Caco-2 (cell line): ENCODE data around the gene FXYD7. TPM values are rescaled to one million over a fixed set of nuclear protein-coding genes. Genes with fewer than 3 reads are reported as not detected.

Experiments
- BruUV-seq: library from RNA; stranded (reverse); fragments of 400-500 nt; replicated peaks from 2 replicates; lab custom pipeline; 2021; lab: Mats Ljungman, UMichigan
- CTCF ChIA-PET: fragments of 300-600 bp; sonication (Branson Sonifier 250); formaldehyde crosslinking; loops from one replicate; lab custom pipeline; 2022; ENCODE audit warnings: antibody characterized with exemption; lab: Charles Lee
- POLR2A ChIA-PET: fragments of 300-600 bp; sonication (Branson Sonifier 250); formaldehyde crosslinking; loops from one replicate; lab custom pipeline; 2022; ENCODE audit warnings: antibody characterized with exemption; lab: Charles Lee
- DNase-seq, 2 experiments: peaks; one replicate each; pipeline versions ENCODE4 v3.0.0 to v3.0.0-alpha.2; 2020 to 2022
- H3K27me3 ChIP-seq: replicated peaks from 2 replicates; pipeline ENCODE4 v1.6.0; 2011; ENCODE audit warnings: low read length; ENCODE audit not compliant: control insufficient read depth, insufficient read depth
- H3K36me3 ChIP-seq: 2 replicates; pipeline ENCODE4 v1.5.1; 2011; ENCODE audit warnings: low read length; ENCODE audit not compliant: control insufficient read depth, insufficient read depth
- H3K4me1 ChIP-seq: fragments of 250-450 bp; sonication (Bioruptor Pico); 2 replicates; pipeline ENCODE4 v1.5.1; 2020; ENCODE audit warnings: mild to moderate bottlenecking
- H3K4me3 ChIP-seq: 2 replicates; pipeline ENCODE4 v1.5.1; 2011; ENCODE audit warnings: low read depth, mild to moderate bottlenecking, control low read depth, low read length
- H3K9me3 ChIP-seq: fragments of 250-450 bp; sonication (Bioruptor Pico); 2 replicates; pipeline ENCODE4 v1.5.1; 2020; ENCODE audit warnings: mild to moderate bottlenecking, moderate library complexity
- H3K27ac Mint-ChIP-seq: one replicate; pipeline ENCODE4 v1.8.0; 2022; ENCODE audit warnings: mixed read lengths; ENCODE audit not compliant: unreplicated experiment
- H3K27me3 Mint-ChIP-seq: one replicate; pipeline ENCODE4 v1.8.0; 2022; ENCODE audit warnings: mixed read lengths; ENCODE audit not compliant: insufficient read depth, unreplicated experiment
- H3K36me3 Mint-ChIP-seq: one replicate; pipeline ENCODE4 v1.8.0; 2022; ENCODE audit warnings: mild to moderate bottlenecking, mixed read lengths; ENCODE audit not compliant: insufficient read depth, unreplicated experiment
- H3K4me1 Mint-ChIP-seq: one replicate; pipeline ENCODE4 v1.8.0; 2022; ENCODE audit warnings: low read depth, mixed read lengths; ENCODE audit not compliant: unreplicated experiment
- H3K4me3 Mint-ChIP-seq: one replicate; pipeline ENCODE4 v1.8.0; 2022; ENCODE audit warnings: mild to moderate bottlenecking, moderate library complexity, mixed read lengths; ENCODE audit not compliant: unreplicated experiment
- H3K9me3 Mint-ChIP-seq: one replicate; pipeline ENCODE4 v1.8.0; 2022; ENCODE audit warnings: mixed read lengths; ENCODE audit not compliant: unreplicated experiment
- CTCF ChIP-seq, 2 experiments: fragments of 200-600 bp in 1 of 2; IDR thresholded peaks; 1 replicate in 1 of 2; 2 replicates in 1 of 2; pipeline versions ENCODE4 v1.5.1 to v1.8.0; 2011 to 2022; ENCODE audit warnings: antibody characterized with exemption in 1 of 2, control low read depth in 1 of 2, inconsistent platforms in 1 of 2, low read depth in 1 of 2, low read length in 1 of 2, mild to moderate bottlenecking in 1 of 2, moderate library complexity in 1 of 2; ENCODE audit not compliant: insufficient read depth in 1 of 2, severe bottlenecking in 1 of 2, unreplicated experiment in 1 of 2
- intact Hi-C: fragments of 100-400 bp; cut with micrococcal nuclease; formaldehyde crosslinking; loops from one replicate; pipeline ENCODE4 v1.10.0; 2022; ENCODE audit not compliant: unreplicated experiment
- total RNA-seq: library from RNA; stranded (reverse); gene quantifications from 2 replicates; pipeline ENCODE4 v1.2.3, GENCODE V29; 2022

The FXYD7 gene
- total RNA-seq, 1 experiment from 2014 or later, result not detected

GRCh38 chr19:35184267-35184666, 41.2 kb downstream of the FXYD7 start:
- POLR2A ChIA-PET, result no interaction called here
- DNase-seq, result no peak
- CTCF ChIA-PET, result no interaction called here
- H3K4me3 ChIP-seq, result no peak overlapping the region
- no peaks in the 10 kb centered on the region for H3K9me3 Mint-ChIP-seq
- no peaks in the 10 kb centered on the region for H3K27me3 ChIP-seq
- no peaks in the 10 kb centered on the region for H3K4me1 Mint-ChIP-seq
- BruUV-seq, result no TSS peak
- H3K36me3 Mint-ChIP-seq, result no peaks in the 10 kb centered on the region
- H3K4me3 Mint-ChIP-seq, result no peak overlapping the region
- H3K9me3 ChIP-seq, result no peaks in the 10 kb centered on the region
- TF ChIP-seq CTCF (IDR thresholded peaks at IDR 0.05; ENCODE audit: insufficient read depth in 1 of 2, low read depth in 1 of 2, low read length in 1 of 2, severe bottlenecking in 1 of 2, unreplicated experiment in 1 of 2), result no peak
- H3K27me3 Mint-ChIP-seq, result peaks cover 6% of the 10 kb centered on the region
- H3K27ac Mint-ChIP-seq, result no peak overlapping the region
- H3K36me3 ChIP-seq, result no peaks in the 10 kb centered on the region
- intact Hi-C loops, result no loop called here
- H3K4me1 ChIP-seq, result no peaks in the 10 kb centered on the region

- H3K36me3 Mint-ChIP-seq, result no peaks in the 10 kb centered on the region
- CTCF ChIA-PET, result no interaction called here
- H3K4me3 Mint-ChIP-seq, result no peak overlapping the region
- POLR2A ChIA-PET, result no interaction called here
- H3K9me3 Mint-ChIP-seq, result no peaks in the 10 kb centered on the region
- 0 out of 2 replicates have a peak, but pooled peaks cover 3% of the 10 kb centered on the region for H3K9me3 ChIP-seq
- H3K27me3 Mint-ChIP-seq, result peaks cover 6% of the 10 kb centered on the region
- H3K4me1 ChIP-seq, result no peaks in the 10 kb centered on the region
- BruUV-seq, result no TSS peak
- TF ChIP-seq CTCF (IDR thresholded peaks at IDR 0.05; ENCODE audit: insufficient read depth in 1 of 2, low read depth in 1 of 2, low read length in 1 of 2, severe bottlenecking in 1 of 2, unreplicated experiment in 1 of 2), result no peak
- DNase-seq, result no peak
- H3K27me3 ChIP-seq, result no peaks in the 10 kb centered on the region
- no peaks in the 10 kb centered on the region for H3K4me1 Mint-ChIP-seq
- H3K27ac Mint-ChIP-seq, result no peak overlapping the region
- no peaks in the 10 kb centered on the region for H3K36me3 ChIP-seq
- intact Hi-C loops, result no loop called here
- H3K4me3 ChIP-seq, result no peak overlapping the region
These were observed 41.8 kb downstream of the FXYD7 start for GRCh38 chr19:35184884-35185283.

GRCh38 chr19:35194012-35194984, 51.2 kb downstream of the FXYD7 start:
- H3K9me3 ChIP-seq, result peaks cover 17% of the 10 kb centered on the region
- Mint-ChIP-seq H3K4me1 (no peaks in the 10 kb centered on the region), H3K27me3 (peaks cover 6% of the 10 kb centered on the region), H3K4me3 (no peak overlapping the region), H3K9me3 (peaks cover 9% of the 10 kb centered on the region), H3K36me3 (no peaks in the 10 kb centered on the region), H3K27ac (no peak overlapping the region)
- H3K4me1 ChIP-seq, result no peaks in the 10 kb centered on the region
- TF ChIP-seq CTCF (IDR thresholded peaks at IDR 0.05; ENCODE audit: insufficient read depth in 1 of 2, low read depth in 1 of 2, low read length in 1 of 2, severe bottlenecking in 1 of 2, unreplicated experiment in 1 of 2), result no peak
- CTCF ChIA-PET, result no interaction called here
- no peak overlapping the region for H3K4me3 ChIP-seq
- POLR2A ChIA-PET, result interaction anchor here (0.6 kb wide), 1 partner anchor 59 kb away, joined by 3 read pairs; the partner anchor contains the start of gene LGI4
- intact Hi-C loops, result no loop called here
- no peak for DNase-seq
- H3K36me3 ChIP-seq, result no peaks in the 10 kb centered on the region
- BruUV-seq, result no TSS peak
- no peaks in the 10 kb centered on the region; the same call in 1 of the 2 replicates for H3K27me3 ChIP-seq
